PC-3 (cell line): ENCODE results near the gene DAAM1. TPM values are rescaled to one million over a fixed set of nuclear protein-coding genes. Genes with fewer than 3 reads are reported as not detected.

ENCODE experiments used
- ATAC-seq: fragments of 200-7000 bp; cut with Tn5 transposase; 2 replicates; pipeline ENCODE4 v1.9.1; 2020; ENCODE audit warnings: mild to moderate bottlenecking, moderate library complexity
- BruUV-seq: library from RNA; stranded (reverse); fragments of 400-500 nt; replicated peaks from 2 replicates; lab custom pipeline; 2021; lab: Mats Ljungman, UMichigan
- CTCF ChIA-PET: fragments of 300-600 bp; sonication (Branson Sonifier 250); formaldehyde crosslinking; loops from one replicate; lab custom pipeline; 2022; ENCODE audit warnings: antibody characterized with exemption; lab: Charles Lee
- POLR2A ChIA-PET: fragments of 300-600 bp; sonication (Branson Sonifier 250); formaldehyde crosslinking; loops from one replicate; lab custom pipeline; 2022; ENCODE audit warnings: antibody characterized with exemption; ENCODE audit not compliant: unreplicated experiment; lab: Charles Lee
- DNase-seq: peaks from one replicate; pipeline ENCODE4 v3.0.0-alpha.2; 2015
- H2AFZ ChIP-seq: fragments of 300-600 bp; sonication (generic); 2 replicates; pipeline ENCODE4 v1.6.0; 2016; ENCODE audit warnings: antibody characterized with exemption, low read length
- H3F3A ChIP-seq: fragments of 300-600 bp; sonication (generic); one replicate; pipeline ENCODE4 v1.6.0; 2017; ENCODE audit warnings: antibody characterized with exemption, low read length, control low read depth, mild to moderate bottlenecking; ENCODE audit not compliant: unreplicated experiment
- H3K27ac ChIP-seq: fragments of 300-600 bp; sonication (generic); 2 replicates; pipeline ENCODE4 v1.5.1; 2016; ENCODE audit warnings: mild to moderate bottlenecking, low read length
- H3K27me3 ChIP-seq: fragments of 300-600 bp; sonication (generic); 2 replicates; pipeline ENCODE4 v1.6.1; 2016; ENCODE audit warnings: low read length, mixed read lengths
- H3K36me3 ChIP-seq: fragments of 300-600 bp; sonication (generic); 2 replicates; pipeline ENCODE4 v1.6.1; 2016; ENCODE audit warnings: low read depth, mixed run types, low read length, mixed read lengths
- H3K4me1 ChIP-seq: fragments of 300-600 bp; sonication (generic); 2 replicates; pipeline ENCODE4 v1.5.1; 2016; ENCODE audit warnings: low read length; ENCODE audit not compliant: insufficient read depth
- H3K4me2 ChIP-seq: fragments of 300-600 bp; sonication (generic); 2 replicates; pipeline ENCODE4 v1.6.0; 2016; ENCODE audit warnings: low read length
- H3K4me3 ChIP-seq: fragments of 300-600 bp; sonication (generic); 2 replicates; pipeline ENCODE4 v1.5.1; 2016; ENCODE audit warnings: mild to moderate bottlenecking, low read length, mixed read lengths
- H3K79me2 ChIP-seq: fragments of 300-600 bp; sonication (generic); 2 replicates; pipeline ENCODE4 v1.6.1; 2017; ENCODE audit warnings: low read length, mixed read lengths
- H3K9ac ChIP-seq: fragments of 300-600 bp; sonication (generic); 2 replicates; pipeline ENCODE4 v1.6.0; 2016; ENCODE audit warnings: mild to moderate bottlenecking, low read length
- H3K9me2 ChIP-seq: fragments of 300-600 bp; sonication (generic); replicated peaks from 2 replicates; pipeline ENCODE4 v1.6.1; 2016; ENCODE audit warnings: mixed run types, low read length, mixed read lengths
- H3K9me3 ChIP-seq: fragments of 300-600 bp; sonication (generic); 2 replicates; pipeline ENCODE4 v1.6.1; 2016; ENCODE audit warnings: low read length, mixed read lengths
- H4K20me1 ChIP-seq: fragments of 300-600 bp; sonication (generic); 2 replicates; pipeline ENCODE4 v1.6.1; 2016; ENCODE audit warnings: low read length, mixed read lengths
- CTCF ChIP-seq: fragments of 300-600 bp; sonication (generic); conservative IDR thresholded peaks from 2 replicates; pipeline ENCODE4 v1.5.1; 2017; ENCODE audit warnings: antibody characterized with exemption, low read depth, mild to moderate bottlenecking, low read length
- EZH2 ChIP-seq: fragments of 300-600 bp; sonication (generic); IDR thresholded peaks from one replicate; pipeline ENCODE4 v1.6.1; 2017; ENCODE audit warnings: antibody characterized with exemption, mild to moderate bottlenecking, low read length; ENCODE audit not compliant: unreplicated experiment
- EZH2phosphoT487 ChIP-seq: fragments of 300-600 bp; sonication (generic); IDR thresholded peaks from 2 replicates; pipeline ENCODE4 v1.6.1; 2018; ENCODE audit warnings: mild to moderate bottlenecking, antibody characterized with exemption, low read length, borderline replicate concordance
- intact Hi-C: fragments of 100-400 bp; cut with micrococcal nuclease; formaldehyde crosslinking; loops from 2 replicates; pipeline ENCODE4 v1.9.0; 2023
- total RNA-seq: library from RNA; depleted of rRNA; stranded (reverse); fragments of >200 nt; gene quantifications from 2 replicates; pipeline ENCODE4 v1.2.3, GENCODE V29; 2014

DAAM1 gene
- total RNA-seq, 1 experiment from 2014 or later: 32.7 TPM

- Histone ChIP-seq H3K79me2 (no peaks in the 10 kb centered on the region), H3K36me3 (peaks cover 8% of the 10 kb centered on the region; the same call in 1 of the 2 replicates), H2AFZ (no peak overlapping the region), H3K9ac (no peak overlapping the region), H3K4me2 (no peak overlapping the region), H3K27me3 (no peaks in the 10 kb centered on the region), H3K9me2 (no peaks in the 10 kb centered on the region), H4K20me1 (no peaks in the 10 kb centered on the region), H3K27ac (no peak overlapping the region), H3K4me3 (no peak overlapping the region), H3K4me1 (no peaks in the 10 kb centered on the region), H3F3A (no peaks in the 10 kb centered on the region), H3K9me3 (no peaks in the 10 kb centered on the region)
- no peak for DNase-seq
- ATAC-seq: no peak
- intact Hi-C loops: no loop called here
- POLR2A ChIA-PET: no interaction called here
- CTCF ChIA-PET: no interaction called here
- no peak for TF ChIP-seq EZH2
- TF ChIP-seq EZH2phosphoT487: no peak
- TF ChIP-seq CTCF: no peak
- BruUV-seq: no TSS peak
Observed at GRCh38 chr14:59371771-59372170, 183.3 kb downstream of the DAAM1 start.

DNA sequence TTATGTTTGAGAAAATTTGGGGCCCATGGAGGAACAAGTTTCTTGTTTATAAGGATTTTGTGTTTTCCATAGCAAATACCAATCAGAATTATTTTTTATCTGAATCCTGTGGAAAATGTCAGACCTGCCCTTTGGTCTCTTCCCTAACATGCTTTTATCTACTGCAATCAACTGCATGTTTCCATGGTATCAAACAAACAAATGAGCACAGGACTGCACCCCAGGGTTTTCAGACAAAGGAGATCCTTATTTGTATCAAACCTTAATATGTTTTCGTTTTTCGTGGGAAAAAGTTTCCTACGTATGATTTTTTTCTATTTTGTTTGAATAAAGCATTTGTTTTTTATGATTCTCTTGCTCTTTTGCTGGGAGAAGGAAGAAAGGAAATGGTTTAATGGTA lies 185.6 kb downstream of the DAAM1 start:
- no peak overlapping the region for H3K4me2 ChIP-seq
- no peaks in the 10 kb centered on the region for H3F3A ChIP-seq
- H3K9me2 ChIP-seq: no peaks in the 10 kb centered on the region
- H3K9ac ChIP-seq: no peak overlapping the region
- intact Hi-C loops: no loop called here
- no peaks in the 10 kb centered on the region for H3K27me3 ChIP-seq
- no peak overlapping the region for H3K27ac ChIP-seq
- H3K4me1 ChIP-seq: no peaks in the 10 kb centered on the region
- ATAC-seq (no peak), DNase-seq (no peak)
- H2AFZ ChIP-seq: no peak overlapping the region
- no peak overlapping the region for H3K4me3 ChIP-seq
- ChIA-PET CTCF (no interaction called here), POLR2A (no interaction called here)
- TF ChIP-seq EZH2phosphoT487 (no peak), CTCF (no peak), EZH2 (no peak)
- no peaks in the 10 kb centered on the region for H3K9me3 ChIP-seq
- 0 out of 2 replicates have a peak, but pooled peaks cover 2% of the 10 kb centered on the region for H3K36me3 ChIP-seq
- H3K79me2 ChIP-seq: no peaks in the 10 kb centered on the region
- no peaks in the 10 kb centered on the region for H4K20me1 ChIP-seq
- no TSS peak for BruUV-seq

DNA sequence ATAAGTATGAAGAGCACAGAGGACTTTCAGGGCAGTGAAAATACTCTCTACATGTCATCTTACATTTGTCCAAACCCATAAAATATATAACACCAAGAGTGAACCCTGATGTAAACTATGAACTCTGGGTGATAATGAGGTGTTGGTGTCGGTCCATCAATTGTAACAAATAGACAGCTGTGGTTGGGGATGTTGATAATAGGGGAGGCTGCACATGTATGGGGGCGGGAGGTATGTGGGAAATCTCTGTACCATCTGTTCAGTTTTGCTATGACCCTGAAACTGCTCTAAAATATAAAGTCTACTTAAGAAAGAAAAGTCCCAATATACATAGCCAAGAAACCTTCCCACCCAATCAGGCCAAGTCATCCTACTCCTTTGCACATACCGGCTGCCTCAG lies 188.2 kb downstream of the DAAM1 start:
- Histone ChIP-seq H3K9me2 (no peaks in the 10 kb centered on the region), H3K4me3 (no peak overlapping the region), H3K4me1 (no peaks in the 10 kb centered on the region), H3F3A (no peaks in the 10 kb centered on the region), H3K9me3 (no peaks in the 10 kb centered on the region), H3K27me3 (no peaks in the 10 kb centered on the region), H3K9ac (no peak overlapping the region), H3K36me3 (no peaks in the 10 kb centered on the region), H3K27ac (no peak overlapping the region), H4K20me1 (no peaks in the 10 kb centered on the region), H3K4me2 (no peak overlapping the region), H2AFZ (no peak overlapping the region), H3K79me2 (no peaks in the 10 kb centered on the region)
- POLR2A ChIA-PET: no interaction called here
- DNase-seq: no peak
- no peak for ATAC-seq
- CTCF ChIA-PET: no interaction called here
- intact Hi-C loops: no loop called here
- BruUV-seq: no TSS peak
- TF ChIP-seq EZH2: no peak
- TF ChIP-seq EZH2phosphoT487: no peak
- no peak for TF ChIP-seq CTCF
